Measurements from ENCODE around the gene KRT77.

Gene KRT77

GRCh38 chr12:52650520-52651081 is 52.7 kb downstream of the KRT77 start:
- Mint-ChIP-seq H3K27ac (peak overlapping the region in 1 of 3 experiments; percentile 24), H3K4me1 (peaks cover 12% of the 10 kb centered on the region), H3K9me3 (peaks cover 2% of the 10 kb centered on the region), H3K36me3 (ENCODE audit: low read depth) (no peaks in the 10 kb centered on the region), H3K27me3 (ENCODE audit: low read depth) (peaks cover 37% of the 10 kb centered on the region), H3K4me3 (no peak overlapping the region)
- TF ChIP-seq CTCF (IDR thresholded peaks at IDR 0.05; ENCODE audit: unreplicated experiment in 3 of 3), result no peak

GRCh38 chr12:52649066-52649465 is 54.3 kb downstream of the KRT77 start:
- TF ChIP-seq CTCF (IDR thresholded peaks at IDR 0.05; ENCODE audit: unreplicated experiment in 3 of 3), result no peak
- no peaks in the 10 kb centered on the region for H3K36me3 Mint-ChIP-seq (ENCODE audit: low read depth)

DNA sequence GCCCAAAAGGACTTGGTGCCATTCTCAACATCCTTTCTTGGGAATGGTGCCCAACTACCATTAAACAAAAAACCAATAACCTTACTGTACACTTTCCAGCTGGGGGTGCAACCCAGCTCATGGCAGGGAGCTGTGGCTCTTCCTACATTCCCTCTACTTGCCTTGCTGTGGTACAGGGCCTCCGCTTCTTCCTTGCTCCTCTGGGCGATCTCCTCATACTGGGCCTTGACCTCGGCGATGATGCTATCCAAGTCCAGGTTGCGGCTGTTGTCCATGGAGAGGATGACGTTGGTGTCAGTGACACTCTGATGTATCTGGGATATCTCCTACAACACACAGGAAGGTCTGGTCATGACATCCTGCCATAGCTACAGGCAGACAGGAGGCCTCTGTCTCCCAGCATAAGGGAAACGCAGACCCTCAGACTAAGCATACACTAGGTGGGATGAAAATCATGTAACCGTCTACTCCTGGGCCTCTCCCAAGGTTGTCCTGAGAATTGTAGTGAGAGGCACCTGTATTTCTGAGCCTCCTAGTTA is 55.2 kb downstream of the KRT77 start:
- no peak overlapping the region for H3K4me3 Mint-ChIP-seq
- H3K9me3 Mint-ChIP-seq, result peaks cover 2% of the 10 kb centered on the region
- H3K27ac Mint-ChIP-seq, result no peak overlapping the region
- no peaks in the 10 kb centered on the region for H3K36me3 Mint-ChIP-seq (ENCODE audit: low read depth)
- H3K4me1 Mint-ChIP-seq, result peaks cover 12% of the 10 kb centered on the region
- no peak for TF ChIP-seq CTCF (IDR thresholded peaks at IDR 0.05; ENCODE audit: unreplicated experiment in 3 of 3)
- H3K27me3 Mint-ChIP-seq (ENCODE audit: low read depth), result peaks cover 40% of the 10 kb centered on the region

More at GRCh38 chr12:52649066-52649465, 54.3 kb downstream of the KRT77 start:
- peaks cover 2% of the 10 kb centered on the region for H3K9me3 Mint-ChIP-seq
- H3K27me3 Mint-ChIP-seq (ENCODE audit: low read depth), result peaks cover 39% of the 10 kb centered on the region
- H3K4me3 Mint-ChIP-seq, result no peak overlapping the region
- H3K4me1 Mint-ChIP-seq, result peaks cover 12% of the 10 kb centered on the region
- no peak overlapping the region for H3K27ac Mint-ChIP-seq

- Mint-ChIP-seq H3K4me1 (peaks cover 12% of the 10 kb centered on the region), H3K4me3 (no peak overlapping the region), H3K36me3 (ENCODE audit: low read depth) (no peaks in the 10 kb centered on the region), H3K27me3 (ENCODE audit: low read depth) (peaks cover 41% of the 10 kb centered on the region), H3K9me3 (peaks cover 2% of the 10 kb centered on the region), H3K27ac (no peak overlapping the region)
- TF ChIP-seq CTCF (IDR thresholded peaks at IDR 0.05; ENCODE audit: unreplicated experiment in 3 of 3), result no peak
Observed at GRCh38 chr12:52647601-52648000, 55.7 kb downstream of the KRT77 start.

GRCh38 chr12:52646613-52647012 is 56.7 kb downstream of the KRT77 start:
- Mint-ChIP-seq H3K36me3 (ENCODE audit: low read depth) (no peaks in the 10 kb centered on the region), H3K4me3 (no peak overlapping the region), H3K27me3 (ENCODE audit: low read depth) (peaks cover 41% of the 10 kb centered on the region), H3K4me1 (peaks cover 12% of the 10 kb centered on the region), H3K27ac (no peak overlapping the region), H3K9me3 (no peaks in the 10 kb centered on the region)
- no peak for TF ChIP-seq CTCF (IDR thresholded peaks at IDR 0.05; ENCODE audit: unreplicated experiment in 3 of 3)

- Mint-ChIP-seq H3K27me3 (ENCODE audit: low read depth) (peaks cover 43% of the 10 kb centered on the region), H3K4me3 (no peak overlapping the region), H3K36me3 (ENCODE audit: low read depth) (no peaks in the 10 kb centered on the region), H3K4me1 (peaks cover 12% of the 10 kb centered on the region), H3K27ac (no peak overlapping the region), H3K9me3 (no peaks in the 10 kb centered on the region)
- no peak for TF ChIP-seq CTCF (IDR thresholded peaks at IDR 0.05; ENCODE audit: unreplicated experiment in 3 of 3)
Observed at GRCh38 chr12:52645982-52646381, 57.3 kb downstream of the KRT77 start.
